AG09319 (cell line): ENCODE results near the gene SMIM27.

Experiments
- DNase-seq: peaks from one replicate; pipeline ENCODE4 v3.0.0-alpha.2; 2010; ENCODE audit warnings: low read depth; ENCODE audit errors: extremely low read depth
- CTCF ChIP-seq: IDR thresholded peaks from 2 replicates; pipeline ENCODE4 v1.5.1; 2011; ENCODE audit warnings: low read depth, mild to moderate bottlenecking, inconsistent platforms, low read length, moderate library complexity

SMIM27 gene

DNA sequence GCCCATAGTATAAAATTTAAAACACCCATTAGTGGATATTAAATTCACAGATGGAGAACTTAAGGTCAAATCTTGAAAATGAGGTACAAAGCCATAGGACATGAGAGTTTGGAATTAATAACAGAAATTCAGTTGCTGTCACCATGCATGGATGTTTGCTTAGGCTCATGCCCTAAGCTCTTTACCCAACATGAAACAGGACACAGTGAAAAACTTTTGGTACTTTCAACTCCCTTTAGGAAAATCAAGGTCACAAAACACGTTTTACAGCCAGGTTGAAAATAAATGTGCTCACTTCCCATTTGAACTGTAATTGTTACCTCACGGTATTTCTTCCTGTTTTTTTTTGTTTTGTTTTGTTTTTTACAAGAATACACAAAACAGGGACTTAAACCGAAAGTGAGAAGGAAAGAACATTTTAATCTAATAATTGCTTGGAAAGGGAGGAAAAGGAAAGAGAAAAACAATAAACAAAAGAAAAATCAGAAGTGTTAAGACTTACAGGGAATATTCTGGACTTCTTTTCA lies 6.3 kb downstream of the SMIM27 start:
- DNase-seq = no peak
- no peak for TF ChIP-seq CTCF

DNA sequence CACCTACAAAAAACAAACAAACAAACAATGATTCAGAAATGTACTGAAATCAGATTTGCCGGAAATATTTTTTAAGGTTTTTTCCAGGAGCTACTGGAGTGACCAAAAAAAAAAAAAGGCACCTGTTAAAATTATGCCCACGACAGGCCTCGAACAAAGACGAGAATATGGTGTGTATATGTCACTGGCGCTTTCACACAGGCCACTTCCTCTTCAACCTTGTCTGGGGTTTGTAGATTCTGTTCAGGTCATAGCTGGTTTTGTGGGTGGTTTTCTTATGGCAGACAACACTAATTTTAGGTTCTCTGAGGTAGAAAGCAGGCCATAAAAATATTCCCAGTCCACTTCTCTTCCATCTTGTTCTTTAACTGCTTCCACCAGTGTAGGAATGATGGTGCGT lies 13.8 kb downstream of the SMIM27 start:
- DNase-seq = no peak
- TF ChIP-seq CTCF = no peak

DNA sequence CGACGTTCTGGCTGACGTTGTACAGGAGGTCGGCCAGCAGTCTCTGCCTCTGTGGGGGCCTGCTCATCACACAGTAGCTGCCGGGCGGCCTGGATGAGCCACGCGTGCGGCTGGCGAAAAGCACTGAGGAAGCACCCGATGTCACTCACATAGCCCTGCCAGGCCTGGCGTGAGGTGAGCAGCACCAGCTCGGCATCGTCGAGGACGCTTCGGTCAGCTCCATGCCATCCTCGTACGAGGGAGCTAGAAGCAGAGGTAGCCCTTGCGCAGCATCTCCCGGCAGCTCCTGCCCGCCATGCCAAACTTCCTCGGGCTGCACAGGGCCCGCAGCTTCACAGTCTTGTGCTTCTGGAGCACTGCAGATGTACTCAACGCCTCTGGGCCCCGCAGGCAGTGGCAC lies 14.6 kb downstream of the SMIM27 start:
- TF ChIP-seq CTCF = no peak

DNA sequence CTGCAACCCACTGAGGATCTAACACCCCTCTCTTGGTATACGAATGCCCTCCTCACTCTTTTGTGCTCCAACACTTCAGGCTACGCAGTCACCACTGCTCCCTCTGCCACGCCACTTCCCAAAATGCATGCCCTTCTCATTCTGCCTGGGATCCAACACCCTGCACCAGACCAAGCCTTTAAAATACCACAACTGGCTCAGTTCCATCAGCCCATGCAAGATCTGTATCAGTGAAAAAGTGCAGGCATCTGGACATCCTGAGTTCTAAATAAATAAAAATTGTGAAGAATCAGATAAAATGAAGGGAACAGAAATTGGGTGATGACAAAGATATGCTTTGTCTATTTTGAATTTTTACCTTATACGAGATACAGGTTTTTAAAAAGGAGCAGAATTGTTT lies 18.1 kb downstream of the SMIM27 start:
- no peak for DNase-seq
- no peak for TF ChIP-seq CTCF

More for the DNA sequence above, 14.6 kb downstream of the SMIM27 start:
- no peak for DNase-seq

GRCh38 chr9:32571969-32572899 lies 20.1 kb downstream of the SMIM27 start:
- peak; percentile 74 for TF ChIP-seq CTCF
- no peak for DNase-seq

GRCh38 chr9:32572900-32573523 lies 20.9 kb downstream of the SMIM27 start, which contains the start of gene NDUFB6:
Gene NDUFB6 (minus strand): TSS chr9:32573159. CDS start chr9:32573060, 99 bp downstream.
- TF ChIP-seq CTCF = no peak; the same call in 1 of the 2 replicates
- peak; percentile 60 for DNase-seq

- DNase-seq = no peak
- TF ChIP-seq CTCF = no peak
These were observed 21.7 kb downstream of the SMIM27 start for GRCh38 chr9:32573821-32574220.
